ENCODE results near the gene ETS1.

ETS1 gene

DNA sequence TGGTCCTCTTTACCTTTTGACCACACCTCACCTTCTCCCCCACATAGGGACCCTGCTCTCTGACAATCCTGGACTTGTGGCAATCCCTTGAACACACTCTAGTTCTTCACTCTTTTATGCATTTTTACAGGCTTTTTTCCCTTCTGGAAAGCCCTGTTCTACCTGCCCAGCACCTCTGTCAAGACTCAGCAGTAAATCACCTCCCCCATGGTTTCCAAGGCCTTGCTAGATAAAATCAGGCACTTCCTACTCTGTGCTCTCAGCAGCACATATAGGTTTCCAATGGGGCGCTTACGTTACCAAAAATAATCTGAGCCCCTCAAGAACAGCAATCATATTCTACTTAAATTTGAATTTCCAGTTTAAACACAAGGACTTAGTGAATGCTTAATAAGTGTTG is 53.9 kb downstream of the ETS1 start:
- DNase-seq: no peak

DNA sequence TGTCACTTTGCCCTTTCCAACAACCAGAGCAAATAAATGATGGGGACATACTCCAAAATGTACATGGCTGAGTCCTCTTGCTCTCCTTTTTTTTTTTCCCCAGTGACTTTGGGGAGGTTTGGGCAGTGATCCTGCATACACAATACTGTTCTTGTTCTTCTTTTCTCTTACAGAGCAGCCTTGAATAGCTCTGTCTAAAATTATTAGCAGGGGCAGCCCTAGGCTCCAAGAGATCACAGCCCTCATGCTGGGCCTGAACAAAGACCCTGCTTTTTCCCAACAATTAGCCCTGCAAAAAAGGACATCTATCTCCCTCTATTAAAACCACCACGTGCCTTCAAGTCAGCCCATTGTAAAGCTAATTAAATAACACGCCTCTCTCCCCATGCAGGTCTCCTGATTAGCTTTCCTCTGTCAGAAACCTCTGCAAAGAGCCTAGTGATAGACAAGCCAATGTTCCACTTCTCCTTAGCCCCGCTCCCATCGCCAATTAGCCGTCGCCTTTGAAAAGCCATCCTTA is 54.7 kb downstream of the ETS1 start:
- no peak for DNase-seq

DNA sequence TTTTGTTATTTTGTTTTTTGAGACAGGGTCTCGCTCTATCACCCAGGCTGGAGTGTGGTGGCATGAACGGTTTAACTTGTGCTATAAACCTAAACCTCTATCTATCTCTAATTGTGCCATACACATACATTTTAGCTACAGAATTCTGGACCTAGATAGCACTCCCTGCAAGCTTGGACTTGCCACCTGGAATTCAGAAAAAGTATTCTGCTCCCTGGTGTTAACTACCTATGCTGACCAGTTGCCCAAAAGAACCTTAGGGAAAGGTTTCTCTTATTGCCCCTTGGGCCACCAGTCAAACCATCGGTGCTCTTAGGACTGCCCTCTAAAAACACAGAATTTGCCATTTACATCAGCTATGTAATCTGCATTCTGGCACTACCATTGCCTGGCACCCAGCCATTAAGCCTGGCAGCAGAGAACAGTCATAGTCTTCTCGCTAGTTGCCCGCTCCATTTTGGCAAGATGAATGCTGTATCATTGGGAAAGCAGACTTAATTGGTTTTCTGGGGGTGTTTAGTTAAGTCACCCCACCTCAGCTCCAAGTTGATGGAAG is 55.3 kb downstream of the ETS1 start:
- DNase-seq: no peak

DNA sequence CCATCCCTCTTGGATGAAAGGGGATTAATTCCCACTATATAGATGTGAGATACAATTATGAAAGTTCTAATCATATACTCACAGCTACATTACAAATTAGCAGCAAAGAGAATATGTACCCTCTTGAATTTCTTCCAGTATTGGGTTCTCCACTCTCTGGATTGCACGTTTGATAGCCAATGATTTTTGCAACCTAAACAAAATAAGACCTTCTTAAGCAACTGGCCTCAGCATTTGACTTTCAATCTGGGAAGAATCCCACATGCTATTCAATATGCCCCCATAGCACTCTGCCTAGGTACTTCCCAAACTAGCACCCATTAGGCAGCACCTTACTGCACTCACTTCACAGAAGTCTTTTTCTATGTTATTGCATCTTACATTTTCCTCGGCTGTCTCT is 55.8 kb downstream of the ETS1 start:
- DNase-seq: no peak

DNA sequence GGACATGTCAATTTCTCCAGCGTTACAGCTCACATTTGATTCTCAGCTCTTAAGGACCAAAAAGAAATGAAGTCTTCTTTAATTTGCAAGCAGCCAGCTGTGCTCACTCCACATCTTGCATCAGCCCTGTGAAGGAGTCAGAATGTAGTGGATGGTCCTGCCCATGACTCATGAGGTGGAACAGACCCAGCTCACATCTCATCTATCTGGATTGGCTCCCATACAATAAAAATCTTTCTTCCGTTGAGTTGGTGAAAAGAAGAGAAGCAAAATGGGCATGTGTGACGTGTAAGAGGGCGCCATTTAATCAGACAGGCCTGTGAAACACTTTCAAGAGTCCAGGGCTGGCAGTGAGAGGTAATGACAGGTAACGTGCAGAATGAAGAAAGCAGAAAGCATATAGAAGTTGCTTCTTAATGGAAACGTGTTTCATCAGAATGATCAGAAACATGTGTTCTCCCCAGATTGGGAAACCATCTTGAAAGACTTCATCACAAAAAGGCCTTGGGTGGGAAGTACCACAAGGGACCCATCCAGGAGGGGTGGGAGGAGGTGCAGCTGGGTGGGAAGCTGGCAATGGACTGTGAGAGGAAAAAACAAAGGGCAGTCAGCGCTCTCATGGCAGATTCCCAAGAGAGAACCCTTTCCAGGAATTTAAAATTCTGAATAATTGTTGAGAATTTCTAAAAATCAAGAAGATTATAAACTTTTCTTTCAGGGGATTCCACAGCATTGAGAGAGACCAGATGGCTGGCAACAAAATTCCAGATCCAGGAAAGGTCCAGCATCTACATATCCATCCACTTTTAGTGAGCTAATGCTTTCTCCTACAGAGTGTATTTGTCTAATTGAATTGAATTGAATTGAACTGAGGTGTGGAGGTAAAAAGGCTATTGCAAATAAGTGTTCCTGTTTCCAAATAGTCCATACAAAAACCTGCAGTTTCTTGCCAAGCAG is 57.0 kb downstream of the ETS1 start:
- no peak for DNase-seq

DNA sequence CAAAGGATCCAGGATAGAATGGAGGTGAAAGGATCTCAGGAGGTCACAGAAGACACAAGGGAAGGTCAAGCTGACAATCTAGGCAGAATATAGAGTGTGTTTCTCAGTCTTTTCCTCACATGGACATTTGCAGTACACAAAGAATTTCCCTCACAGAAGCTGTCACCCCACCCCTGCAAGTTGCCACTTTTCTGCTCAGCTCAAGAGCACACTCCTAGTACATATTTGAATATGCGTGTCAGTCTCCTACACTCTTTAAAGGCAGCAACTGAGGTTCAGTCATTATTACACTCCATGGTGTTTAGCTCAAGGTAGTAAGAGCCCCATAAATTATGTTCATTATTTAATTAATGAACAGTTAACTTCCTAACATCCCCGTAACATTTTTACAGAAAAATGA is 59.1 kb downstream of the ETS1 start:
- no peak for DNase-seq

DNA sequence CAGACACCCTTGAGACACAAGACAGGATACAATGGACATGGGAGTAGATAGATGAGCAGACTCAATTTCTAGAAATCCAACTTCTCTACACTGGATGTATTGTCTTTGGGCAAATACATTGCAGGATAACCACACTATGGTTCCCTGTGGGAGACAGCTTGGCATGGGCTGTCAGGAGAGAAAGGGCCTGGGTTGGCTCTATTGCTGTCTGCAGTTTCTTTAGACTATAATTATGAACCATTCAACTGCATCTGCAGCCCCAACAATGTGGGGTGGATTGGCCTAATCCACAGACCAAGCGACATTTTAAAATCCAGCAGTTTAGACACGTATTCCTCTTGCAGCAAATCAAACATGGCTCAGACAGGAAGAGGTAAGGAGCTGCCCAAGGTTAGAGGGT is 60.3 kb downstream of the ETS1 start:
- DNase-seq: no peak

DNA sequence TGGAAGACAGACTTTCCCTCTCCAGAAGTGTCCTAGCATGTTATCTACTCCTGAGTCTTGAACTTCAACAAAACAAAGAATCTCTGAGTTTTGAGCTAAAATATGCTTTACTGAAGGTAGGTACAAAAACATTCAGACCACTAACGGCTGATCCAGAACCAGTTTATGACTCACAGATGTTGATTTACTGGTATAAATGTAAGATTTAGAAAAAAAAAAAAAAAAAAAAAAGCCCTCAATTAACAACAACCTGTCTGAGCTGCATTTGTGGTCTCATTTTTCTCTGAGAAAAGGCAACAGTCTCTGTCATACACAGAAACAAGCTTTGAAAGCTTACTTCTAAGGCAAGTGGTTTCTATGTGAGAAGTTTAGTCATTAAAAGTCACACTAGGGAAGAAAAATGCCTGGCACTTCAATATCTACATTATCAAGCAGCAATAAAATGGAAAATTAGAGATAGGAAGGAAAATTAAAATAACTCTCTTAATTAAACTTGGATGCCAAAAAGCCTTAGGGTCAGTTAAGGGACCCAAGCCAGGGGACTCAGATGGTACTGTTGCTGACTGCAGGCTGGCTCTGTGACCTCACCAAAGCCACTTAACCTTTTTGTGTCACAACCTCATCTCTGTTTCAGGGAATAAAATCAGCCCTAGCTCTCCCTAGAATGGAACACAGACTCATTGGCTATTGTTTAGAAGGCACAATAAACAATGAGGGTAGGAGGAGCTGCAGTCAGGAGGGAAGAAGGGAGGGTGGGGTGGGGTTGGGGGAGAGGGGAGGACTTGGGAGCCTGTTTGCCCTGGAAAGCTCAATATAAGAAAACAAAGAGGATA is 61.7 kb downstream of the ETS1 start:
- DNase-seq: peak in 1 of 2 donors; percentile 80

DNA sequence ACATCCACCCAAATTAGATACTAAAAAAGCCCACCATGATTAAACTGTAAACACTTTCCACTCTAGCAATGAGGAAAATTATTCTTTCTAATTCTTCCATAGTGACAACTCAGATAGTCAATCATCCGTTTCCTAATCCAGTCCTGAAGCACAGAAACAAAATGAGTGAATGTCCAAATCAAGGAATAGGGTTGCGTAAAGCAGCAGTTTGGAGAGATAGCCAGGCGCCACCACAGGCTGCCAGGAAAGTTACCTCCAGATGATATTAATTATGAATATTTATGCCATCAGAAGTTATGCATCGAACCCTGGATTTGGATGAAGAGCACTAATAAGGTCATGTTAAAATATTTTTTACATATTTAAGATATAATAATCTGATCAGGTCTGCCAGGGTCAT is 63.2 kb downstream of the ETS1 start:
- no peak for DNase-seq

DNA sequence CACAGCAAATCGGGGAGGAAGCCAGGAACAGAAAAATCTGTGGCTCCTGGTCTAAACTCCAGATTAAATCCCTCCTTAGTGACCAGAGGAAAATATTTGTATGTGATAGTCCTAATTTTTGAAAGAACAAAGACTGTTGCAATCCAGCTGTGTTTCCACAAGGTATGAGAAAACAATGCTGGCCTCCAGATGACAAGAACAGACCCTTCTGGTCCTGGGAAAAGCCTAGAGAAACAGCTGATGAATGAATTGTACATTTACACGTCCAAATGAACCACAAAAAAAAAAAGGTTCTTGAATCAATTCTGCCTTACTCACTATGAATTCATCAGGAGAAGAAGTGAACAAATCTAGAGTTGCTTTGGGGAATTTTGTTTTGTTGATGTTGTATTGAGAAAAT is 63.7 kb downstream of the ETS1 start:
- DNase-seq: no peak

DNA sequence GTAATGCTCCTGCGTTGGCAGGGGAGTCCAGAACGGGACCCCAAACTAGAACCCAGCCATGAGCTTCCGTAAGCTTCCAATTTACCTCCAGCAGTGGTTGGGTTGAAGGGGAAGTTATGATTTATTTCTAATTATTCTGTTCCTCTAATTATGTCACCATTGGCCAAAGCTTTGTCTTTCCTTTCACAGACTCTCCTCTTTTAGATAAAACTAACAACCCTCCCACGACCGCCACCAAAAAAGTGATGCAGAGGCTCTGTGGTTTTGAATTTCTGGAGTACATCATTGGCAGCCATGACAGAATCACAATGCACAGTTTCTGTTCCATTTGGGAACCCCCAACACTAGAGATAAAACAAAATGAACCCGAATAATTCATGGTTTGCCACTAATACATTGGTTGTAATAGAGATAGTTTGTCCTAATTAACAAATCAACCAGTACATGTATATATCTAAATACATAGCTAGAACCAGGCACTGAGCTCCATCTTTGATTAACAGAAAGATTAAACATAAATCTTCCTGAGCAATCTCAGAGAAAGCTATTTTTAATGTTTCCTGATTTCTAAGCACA is 64.3 kb downstream of the ETS1 start:
- DNase-seq: peak; percentile 57 to 68

DNA sequence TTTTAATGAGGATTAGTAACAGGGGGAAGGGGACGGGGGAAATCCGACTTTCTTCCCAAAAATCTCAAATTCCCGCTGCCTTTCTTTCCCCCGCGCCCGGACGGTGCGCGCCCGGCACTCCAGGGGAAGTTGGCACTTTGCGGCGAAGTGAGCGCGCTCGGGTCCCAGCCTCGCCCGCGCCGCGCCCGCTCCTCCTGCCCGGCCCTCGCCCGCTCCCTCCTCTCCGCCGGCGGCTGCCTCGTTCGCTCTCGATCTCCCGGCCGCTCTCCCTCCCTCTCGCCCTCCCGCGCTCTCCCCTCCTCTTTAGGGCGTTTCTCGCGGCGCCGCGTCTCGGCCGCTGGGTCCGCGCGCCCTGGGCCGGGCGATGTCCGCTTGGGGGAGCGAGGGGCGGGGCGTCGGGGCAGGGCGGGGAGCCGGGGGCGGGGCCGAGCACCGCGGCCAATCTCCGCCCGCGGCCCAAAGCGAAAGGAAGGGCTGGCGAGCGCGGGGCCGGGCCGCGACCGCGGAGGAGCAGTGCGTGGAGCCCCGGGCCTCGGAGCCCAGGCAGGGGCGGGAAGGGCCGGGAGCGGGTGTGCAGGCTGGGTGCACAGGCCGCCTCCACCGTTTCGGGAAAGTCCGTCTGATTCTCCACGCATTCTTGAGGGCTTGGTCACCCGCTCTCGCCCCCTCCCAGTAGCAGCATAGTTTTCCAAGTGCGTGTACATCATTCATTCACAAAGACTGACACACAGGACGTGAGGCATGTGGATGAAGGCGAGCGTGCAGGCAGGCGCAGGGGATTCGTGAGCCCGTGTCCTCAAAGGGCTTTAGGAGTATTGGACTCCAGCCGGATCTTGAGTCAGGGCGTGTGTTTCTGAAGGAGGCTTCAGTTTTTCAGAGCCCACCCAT is 65.1 kb downstream of the ETS1 start:
- peak; percentile 91 to 92 for DNase-seq

DNA sequence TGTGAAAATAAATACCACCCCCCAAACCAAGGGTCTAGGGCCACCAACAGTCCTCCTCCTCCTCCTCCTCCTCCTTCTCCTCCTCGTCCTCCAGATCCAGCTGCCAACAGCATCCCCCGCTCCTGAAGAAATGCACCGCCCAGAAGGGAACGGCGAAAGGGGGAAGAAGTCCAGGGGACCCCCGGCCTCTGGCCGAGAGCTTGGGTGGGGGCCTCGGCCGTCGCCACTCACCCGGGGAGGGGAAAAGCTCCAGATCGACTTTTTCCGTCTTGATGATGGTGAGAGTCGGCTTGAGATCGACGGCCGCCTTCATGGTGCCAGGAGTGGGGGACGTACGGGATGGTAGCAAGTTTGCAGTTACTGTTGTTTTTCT is 65.7 kb downstream of the ETS1 start:
- DNase-seq: no peak

DNA sequence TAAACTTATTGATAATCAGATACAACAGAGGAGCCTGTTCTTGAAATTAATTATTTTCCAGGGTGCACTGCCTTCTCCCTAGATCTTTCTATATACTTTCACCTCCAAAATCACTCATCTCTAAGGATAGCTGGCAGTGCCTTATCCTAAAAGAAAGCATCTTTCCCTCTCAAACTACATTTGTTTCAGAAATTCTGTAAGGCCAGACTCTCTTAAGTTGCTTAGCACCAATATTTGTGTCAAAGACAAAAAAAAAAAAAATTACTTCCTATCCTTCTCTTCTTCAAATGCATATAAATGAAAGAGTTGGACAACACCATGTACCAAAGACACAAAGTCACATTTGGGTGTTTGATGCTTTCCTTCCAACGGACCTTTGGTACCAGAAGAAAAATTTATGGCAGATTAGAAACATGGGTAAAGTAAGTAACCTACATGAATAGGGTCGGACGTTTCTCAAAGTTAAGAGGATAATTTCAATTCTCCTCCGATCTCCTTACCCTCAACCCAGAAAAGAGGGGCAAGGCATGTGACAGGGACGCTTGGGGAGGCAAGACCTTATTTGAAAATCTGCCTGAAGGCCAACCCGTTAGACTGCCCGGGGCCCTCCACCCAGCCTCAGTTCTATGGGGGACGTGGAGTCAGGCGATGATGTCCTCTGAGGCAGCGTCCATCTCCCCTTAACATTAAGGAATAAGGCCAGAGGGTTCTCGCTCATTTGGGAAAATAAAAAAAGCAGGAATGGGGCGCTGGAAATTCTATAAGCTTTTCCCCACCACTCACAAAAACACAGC is 66.3 kb downstream of the ETS1 start:
- peak in 1 of 2 donors; percentile 28 for DNase-seq

DNA sequence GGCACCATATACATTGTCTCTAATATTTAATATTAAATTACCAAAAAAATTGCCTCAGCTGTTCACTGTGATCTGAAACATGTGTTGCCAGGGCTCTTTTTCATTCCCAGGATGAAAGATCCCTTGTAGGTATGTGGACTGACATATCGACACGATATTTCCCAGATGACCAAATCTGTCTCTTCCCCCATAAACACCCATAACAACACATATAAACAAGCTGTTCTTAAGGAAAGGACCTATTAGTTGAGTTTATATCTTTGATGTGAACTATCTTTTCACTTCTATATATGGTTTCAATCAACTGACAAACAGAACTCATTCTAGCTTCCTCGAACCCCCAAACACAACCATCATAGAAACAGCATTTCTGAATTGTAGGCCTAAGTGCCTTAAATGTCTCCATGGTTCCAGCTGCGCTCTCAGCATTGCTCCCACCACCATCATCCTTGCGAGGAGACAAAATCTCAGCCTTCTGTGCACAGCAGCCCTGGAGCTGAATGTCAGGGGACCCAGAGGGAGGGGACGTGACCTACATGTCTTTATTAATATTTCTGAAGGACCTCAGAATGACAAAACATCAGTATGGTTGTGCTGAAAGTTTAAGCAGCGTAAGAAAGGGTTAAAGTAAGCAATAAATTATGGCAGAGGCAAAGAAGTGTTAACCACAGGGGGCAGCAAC is 67.0 kb downstream of the ETS1 start:
- peak in 1 of 2 donors; percentile 59 for DNase-seq

DNA sequence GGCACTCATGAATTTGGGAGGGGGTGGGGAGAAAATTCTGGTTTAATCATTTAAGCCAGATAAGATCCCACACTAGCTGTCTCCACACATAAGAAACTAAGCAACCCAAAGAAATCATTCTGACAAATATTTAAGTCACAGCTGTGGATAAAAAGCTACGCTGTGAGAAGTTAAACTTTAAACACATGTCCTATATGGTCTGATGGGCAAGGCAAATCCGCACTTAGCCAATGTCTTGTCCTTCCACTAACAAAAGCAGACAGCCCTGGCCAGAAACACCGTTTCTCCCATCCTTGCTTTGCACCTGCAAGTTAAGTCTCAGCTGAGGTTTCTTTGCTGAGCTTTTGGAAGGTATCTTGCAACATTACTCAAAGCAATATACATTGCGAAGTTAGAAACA is 68.0 kb downstream of the ETS1 start:
- peak in 1 of 2 donors; percentile 16 for DNase-seq

DNA sequence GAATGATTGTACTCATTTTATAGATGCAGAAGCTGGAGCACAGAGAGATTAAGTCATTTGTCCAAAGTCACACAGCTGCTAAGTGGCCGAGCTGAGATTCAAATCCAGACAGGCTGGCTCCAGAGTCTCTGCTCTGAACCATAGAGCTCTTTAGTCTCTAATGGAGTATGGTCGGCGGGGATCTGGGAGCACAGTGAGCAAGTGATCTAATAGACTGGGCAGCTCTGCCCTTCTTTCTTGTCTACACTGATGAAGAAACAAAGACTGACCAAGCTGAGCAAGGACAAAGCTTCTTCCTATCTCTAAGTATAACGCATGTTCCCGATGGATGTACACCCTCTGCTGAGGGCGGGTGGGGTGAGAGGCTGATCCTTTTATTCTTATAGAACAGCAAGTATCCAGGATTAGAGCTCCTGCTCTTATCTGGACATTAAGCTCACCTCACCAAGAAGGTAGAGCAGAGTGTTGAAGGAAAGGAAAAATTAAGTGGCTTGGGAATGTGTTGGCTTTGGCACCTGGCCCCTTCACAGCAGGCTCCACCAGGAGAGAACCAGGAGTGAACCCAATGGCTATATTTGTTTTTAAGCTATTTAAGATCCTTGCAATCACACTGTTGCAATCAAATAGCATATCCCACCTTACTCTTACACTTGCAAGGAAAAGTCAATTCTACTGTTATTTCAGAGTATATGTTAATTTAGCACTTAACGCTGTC is 68.7 kb downstream of the ETS1 start:
- DNase-seq: no peak

DNA sequence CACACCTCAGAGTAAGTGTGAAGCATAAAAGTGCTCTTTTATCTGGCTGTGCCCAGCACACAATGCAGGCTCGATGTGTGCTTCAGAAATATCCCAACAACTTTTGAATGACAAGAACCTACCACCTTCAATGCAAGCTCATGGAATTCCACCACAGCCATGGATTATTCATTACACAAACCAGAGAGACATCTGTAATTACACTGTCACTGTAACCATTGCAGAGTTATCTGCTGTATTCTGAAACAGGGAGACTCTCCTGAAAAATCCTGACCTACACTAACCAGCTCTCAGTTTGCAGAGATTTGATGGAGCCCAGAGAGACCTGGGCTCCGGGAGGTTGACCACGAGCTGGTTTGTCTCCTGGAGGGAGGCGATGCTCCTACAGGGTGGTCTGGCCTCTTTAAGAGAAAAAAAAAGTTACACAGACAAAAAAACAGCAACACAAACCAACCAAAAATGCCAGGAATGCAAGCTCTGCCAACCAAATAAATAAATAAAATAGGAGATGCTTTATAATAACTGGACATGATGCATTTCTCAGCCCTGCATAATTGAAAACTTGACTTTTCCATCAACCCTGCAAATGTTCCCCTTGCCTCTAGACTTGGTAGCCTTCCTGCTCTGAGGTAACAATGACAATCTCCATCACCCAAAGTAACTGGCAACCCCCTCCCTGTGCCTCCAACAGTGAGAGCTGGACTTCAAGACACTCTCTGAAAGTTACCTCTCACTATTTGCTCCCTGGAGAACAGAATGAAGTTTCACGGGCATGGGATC is 69.7 kb downstream of the ETS1 start:
- DNase-seq: no peak

DNA sequence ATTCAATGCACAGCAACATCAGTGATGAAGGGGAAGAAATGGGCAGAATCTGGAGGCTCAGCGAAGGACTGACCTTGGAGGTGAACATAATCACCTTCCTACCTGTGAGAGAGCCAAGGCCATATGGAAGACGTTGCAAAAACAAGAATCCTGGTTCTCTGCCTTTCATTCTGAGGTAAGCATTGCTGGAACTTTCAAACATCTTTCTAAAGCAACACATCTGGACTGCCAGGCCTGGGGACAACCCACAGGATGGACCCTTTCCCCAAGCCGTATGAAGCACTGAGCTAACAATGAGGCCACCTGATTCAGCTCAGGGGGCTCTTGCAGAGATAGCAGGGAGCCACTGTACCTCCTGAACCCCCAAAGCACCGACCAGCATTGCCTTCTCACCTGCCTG is 70.5 kb downstream of the ETS1 start:
- DNase-seq: no peak
